ENCODE results near the gene MSH5. TPM values are rescaled to one million over a fixed set of nuclear protein-coding genes. Genes with fewer than 3 reads are reported as not detected.
A peak's percentile ranks its signal among the peaks of the same experiment; 100 is the strongest.

MSH5 gene
- total RNA-seq, 1 donor from 2014 or later: 45.0 TPM

DNA sequence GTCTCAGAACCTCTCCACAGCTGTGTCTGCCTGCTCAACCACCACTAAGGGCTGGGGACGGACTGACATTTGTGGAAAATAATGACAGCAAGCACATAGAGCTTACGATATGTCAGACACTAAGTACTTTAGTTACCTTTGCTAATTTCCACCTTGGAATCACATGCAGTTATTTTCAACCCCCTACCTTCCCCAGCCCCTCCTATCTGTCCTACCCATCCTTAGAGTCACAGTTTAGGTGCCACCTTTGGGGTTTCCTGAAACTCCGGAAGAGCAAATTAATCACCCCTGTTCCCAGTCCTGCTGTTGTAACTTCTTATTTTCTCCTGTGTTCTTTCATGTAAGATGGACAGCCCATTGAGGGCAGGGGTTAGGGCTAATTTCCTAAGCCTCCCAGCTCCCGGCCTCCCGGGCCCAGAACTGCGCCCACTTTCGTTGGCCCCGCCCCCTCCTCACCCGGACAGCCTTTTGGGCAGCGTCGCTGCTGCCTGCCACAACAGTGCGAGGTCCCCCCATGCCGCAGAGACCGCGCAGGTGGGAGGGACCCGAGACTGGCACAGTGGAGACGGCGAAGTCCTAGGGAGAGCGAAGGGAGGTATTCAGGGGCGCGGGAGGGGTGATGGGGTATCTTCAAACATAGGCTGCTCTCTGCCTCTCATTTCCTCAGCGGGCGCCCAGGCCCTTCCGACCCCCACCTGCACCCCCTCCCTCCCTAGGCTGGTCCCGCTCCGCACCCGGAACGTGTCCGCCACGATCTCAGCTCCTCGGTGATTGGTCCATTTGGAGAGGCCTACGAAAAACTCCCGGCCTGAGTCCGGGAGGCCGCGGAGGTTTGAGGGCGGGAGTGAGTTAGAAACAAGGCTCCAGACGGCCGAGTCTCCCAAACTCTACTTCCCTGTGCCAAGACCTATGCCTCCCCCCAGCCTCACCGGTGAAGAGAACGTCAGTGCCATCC lies 11.8 kb upstream of the MSH5 start:
- Mint-ChIP-seq H3K4me1 (ENCODE audit: low read depth) (peaks cover 14% of the 10 kb centered on the region), H3K4me3 (ENCODE audit: low read depth) (peak overlapping the region; percentile 98), H3K36me3 (ENCODE audit: insufficient read depth) (peaks cover 46% of the 10 kb centered on the region), H3K27me3 (no peaks in the 10 kb centered on the region), H3K9me3 (ENCODE audit: low read depth) (no peaks in the 10 kb centered on the region), H3K27ac (peak overlapping the region; percentile 56)
- DNase-seq (ENCODE audit: low spot score, unreplicated experiment): no peak
- TF ChIP-seq, protein P1, sequence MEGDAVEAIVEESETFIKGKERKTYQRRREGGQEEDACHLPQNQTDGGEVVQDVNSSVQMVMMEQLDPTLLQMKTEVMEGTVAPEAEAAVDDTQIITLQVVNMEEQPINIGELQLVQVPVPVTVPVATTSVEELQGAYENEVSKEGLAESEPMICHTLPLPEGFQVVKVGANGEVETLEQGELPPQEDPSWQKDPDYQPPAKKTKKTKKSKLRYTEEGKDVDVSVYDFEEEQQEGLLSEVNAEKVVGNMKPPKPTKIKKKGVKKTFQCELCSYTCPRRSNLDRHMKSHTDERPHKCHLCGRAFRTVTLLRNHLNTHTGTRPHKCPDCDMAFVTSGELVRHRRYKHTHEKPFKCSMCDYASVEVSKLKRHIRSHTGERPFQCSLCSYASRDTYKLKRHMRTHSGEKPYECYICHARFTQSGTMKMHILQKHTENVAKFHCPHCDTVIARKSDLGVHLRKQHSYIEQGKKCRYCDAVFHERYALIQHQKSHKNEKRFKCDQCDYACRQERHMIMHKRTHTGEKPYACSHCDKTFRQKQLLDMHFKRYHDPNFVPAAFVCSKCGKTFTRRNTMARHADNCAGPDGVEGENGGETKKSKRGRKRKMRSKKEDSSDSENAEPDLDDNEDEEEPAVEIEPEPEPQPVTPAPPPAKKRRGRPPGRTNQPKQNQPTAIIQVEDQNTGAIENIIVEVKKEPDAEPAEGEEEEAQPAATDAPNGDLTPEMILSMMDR (IDR thresholded peaks at IDR 0.05; ENCODE audit: unreplicated experiment): no peak

DNA sequence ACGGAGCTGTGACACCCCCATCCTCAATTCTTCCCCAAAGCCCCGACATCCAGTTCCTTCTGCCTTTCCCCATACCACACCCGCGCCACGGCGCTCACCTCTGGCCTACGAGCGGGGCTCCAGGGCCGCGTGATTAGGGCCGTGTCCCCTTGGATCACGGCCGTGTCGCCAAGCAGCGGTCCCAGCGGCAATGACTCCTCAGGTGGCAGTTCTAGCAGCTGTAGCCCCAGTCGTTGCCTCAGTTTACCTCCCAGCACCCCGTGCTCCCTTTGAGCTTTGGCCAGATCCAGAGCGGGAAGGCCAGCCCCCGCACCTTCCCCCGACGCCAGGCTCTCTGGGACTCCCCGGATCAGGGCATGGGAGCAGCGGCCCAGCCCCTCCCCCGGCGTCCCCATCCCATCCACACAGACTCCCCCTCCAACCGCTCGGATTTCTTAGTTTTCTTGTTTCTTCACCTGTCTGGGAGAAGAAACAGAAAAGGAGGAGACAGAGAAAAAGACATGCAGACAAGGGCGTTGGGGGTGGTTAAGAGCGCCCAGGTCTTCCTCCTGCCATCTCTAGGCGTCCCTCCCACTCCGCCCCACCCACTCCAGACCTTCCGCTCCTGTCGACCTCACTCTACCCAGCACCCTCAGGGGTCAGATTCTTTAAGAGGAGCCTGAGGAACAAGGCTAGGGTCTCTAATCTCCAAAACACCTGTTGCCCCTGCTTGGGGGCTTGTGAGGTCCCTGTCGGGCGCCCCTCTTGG lies 10.9 kb upstream of the MSH5 start, which contains the start of gene DDAH2:
TSS of gene DDAH2 (minus strand) at position 533 of the 748 bp plus-strand sequence. CDS start at position 395, 138 bp downstream.
- peak within 1 kb of the TSS; percentile 96 for H3K27ac Mint-ChIP-seq
- TF ChIP-seq, protein P1 (IDR thresholded peaks at IDR 0.05; ENCODE audit: unreplicated experiment): peak; percentile 65
- H3K4me3 Mint-ChIP-seq (ENCODE audit: low read depth): peak within 1 kb of the TSS; percentile 98
- H3K27me3 Mint-ChIP-seq: no peaks in the 10 kb centered on the region
- H3K36me3 Mint-ChIP-seq (ENCODE audit: insufficient read depth): peaks cover 54% of the 10 kb centered on the region
- H3K4me1 Mint-ChIP-seq (ENCODE audit: low read depth): peaks cover 19% of the 10 kb centered on the region
- DNase-seq (ENCODE audit: low spot score, unreplicated experiment): no peak
- no peaks in the 10 kb centered on the region for H3K9me3 Mint-ChIP-seq (ENCODE audit: low read depth)

DNA sequence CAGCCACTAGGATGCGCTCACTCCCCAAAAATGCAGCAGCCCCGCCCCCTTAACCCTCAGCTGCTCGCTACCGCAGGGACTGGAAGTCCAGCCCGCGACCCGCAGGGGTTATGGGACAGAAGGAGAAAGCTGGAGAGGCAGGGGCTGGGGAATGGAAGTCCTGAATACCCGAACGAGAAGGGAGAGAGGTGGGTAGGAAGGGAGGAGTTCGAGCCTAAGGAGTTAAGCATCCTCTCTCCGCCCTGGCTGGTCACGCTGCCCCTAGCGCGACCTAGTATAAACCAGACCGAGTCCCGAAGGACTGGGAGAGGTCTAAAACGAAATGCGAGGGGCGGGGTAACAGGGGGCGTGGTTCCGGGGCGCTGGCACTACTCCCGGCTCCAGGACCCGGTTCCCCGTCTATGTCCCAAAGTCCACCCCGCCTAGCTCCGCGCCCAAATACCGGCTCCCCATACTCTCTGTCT lies 10.3 kb upstream of the MSH5 start:
- Mint-ChIP-seq H3K4me1 (ENCODE audit: low read depth) (peaks cover 23% of the 10 kb centered on the region), H3K27ac (peak overlapping the region; percentile 96), H3K27me3 (no peaks in the 10 kb centered on the region), H3K4me3 (ENCODE audit: low read depth) (peak overlapping the region; percentile 98), H3K36me3 (ENCODE audit: insufficient read depth) (peaks cover 50% of the 10 kb centered on the region), H3K9me3 (ENCODE audit: low read depth) (no peaks in the 10 kb centered on the region)
- DNase-seq (ENCODE audit: low spot score, unreplicated experiment): peak; percentile 75
- TF ChIP-seq, protein P1 (IDR thresholded peaks at IDR 0.05; ENCODE audit: unreplicated experiment): peak; percentile 21

DNA sequence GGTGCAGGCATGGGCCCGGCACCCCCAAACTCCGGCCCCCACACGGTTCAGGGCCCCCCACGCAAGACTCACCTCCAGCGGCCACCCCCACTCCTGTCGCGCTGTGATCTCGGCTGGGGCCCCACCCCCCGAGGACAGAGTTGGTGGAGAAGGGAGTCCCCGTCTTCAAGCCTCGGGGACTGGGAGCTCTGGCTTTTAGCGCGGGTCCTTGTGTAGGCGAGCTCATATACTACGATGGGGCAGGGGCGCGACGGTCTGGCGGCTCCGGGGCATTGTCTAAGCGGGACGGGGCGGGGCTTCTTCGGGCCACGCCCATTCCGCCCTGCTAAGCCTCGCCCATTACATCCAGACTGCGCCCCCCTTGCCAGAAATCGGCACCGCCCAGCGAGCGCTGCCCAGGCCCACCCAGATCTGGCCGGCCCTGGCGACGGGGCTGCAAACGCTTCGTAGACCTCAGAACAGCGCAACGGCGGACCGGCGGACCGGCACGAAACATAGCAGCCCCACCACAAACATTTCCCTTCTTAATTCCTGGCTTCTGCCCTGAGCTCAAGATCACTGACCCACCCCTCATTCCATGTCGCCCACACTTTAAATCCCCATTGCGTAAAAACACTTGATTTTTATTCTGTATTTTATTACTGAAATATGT lies 9.7 kb upstream of the MSH5 start:
- peaks cover 47% of the 10 kb centered on the region for H3K36me3 Mint-ChIP-seq (ENCODE audit: insufficient read depth)
- TF ChIP-seq, protein P1 (IDR thresholded peaks at IDR 0.05; ENCODE audit: unreplicated experiment): no peak
- peaks cover 27% of the 10 kb centered on the region for H3K4me1 Mint-ChIP-seq (ENCODE audit: low read depth)
- peak overlapping the region; percentile 98 for H3K4me3 Mint-ChIP-seq (ENCODE audit: low read depth)
- H3K27ac Mint-ChIP-seq: peak overlapping the region; percentile 96
- peak; percentile 90 for DNase-seq (ENCODE audit: low spot score, unreplicated experiment)
- H3K9me3 Mint-ChIP-seq (ENCODE audit: low read depth): no peaks in the 10 kb centered on the region
- H3K27me3 Mint-ChIP-seq: no peaks in the 10 kb centered on the region

All from progenitor cell of endocrine pancreas (in vitro differentiated cells).